IPS-11a (cell line): ENCODE measurements around the gene SSTR3.
"Not testable (repeated sequence)": the region's sequence is repeated elsewhere in the genome, so short reads cannot be mapped to it uniquely, and the experiment has no call there.

Experiments
- H3K4me3 ChIP-seq: one replicate; pipeline ENCODE4 v1.5.1; 2013; ENCODE audit warnings: low read depth, low read length, control low read depth

SSTR3 gene

GRCh38 chr22:37183432-37184379 lies 28.6 kb downstream of the SSTR3 start:
- no peak overlapping the region for H3K4me3 ChIP-seq

DNA sequence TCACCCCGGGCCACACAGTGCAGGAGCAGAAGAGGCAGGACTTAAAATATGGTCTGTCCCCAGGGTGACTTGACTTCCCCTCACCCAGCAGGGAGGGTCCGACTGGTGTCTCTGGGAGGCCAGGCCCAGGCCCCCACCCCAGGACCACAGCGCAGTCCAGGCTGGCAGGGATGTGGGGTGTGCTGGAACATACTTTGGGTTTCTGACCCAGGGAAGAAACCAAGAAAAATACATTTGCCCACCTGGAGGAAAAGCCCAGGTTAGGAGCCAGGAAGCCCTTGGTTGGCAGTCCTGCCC lies 29.4 kb downstream of the SSTR3 start:
- H3K4me3 ChIP-seq = no peak overlapping the region

DNA sequence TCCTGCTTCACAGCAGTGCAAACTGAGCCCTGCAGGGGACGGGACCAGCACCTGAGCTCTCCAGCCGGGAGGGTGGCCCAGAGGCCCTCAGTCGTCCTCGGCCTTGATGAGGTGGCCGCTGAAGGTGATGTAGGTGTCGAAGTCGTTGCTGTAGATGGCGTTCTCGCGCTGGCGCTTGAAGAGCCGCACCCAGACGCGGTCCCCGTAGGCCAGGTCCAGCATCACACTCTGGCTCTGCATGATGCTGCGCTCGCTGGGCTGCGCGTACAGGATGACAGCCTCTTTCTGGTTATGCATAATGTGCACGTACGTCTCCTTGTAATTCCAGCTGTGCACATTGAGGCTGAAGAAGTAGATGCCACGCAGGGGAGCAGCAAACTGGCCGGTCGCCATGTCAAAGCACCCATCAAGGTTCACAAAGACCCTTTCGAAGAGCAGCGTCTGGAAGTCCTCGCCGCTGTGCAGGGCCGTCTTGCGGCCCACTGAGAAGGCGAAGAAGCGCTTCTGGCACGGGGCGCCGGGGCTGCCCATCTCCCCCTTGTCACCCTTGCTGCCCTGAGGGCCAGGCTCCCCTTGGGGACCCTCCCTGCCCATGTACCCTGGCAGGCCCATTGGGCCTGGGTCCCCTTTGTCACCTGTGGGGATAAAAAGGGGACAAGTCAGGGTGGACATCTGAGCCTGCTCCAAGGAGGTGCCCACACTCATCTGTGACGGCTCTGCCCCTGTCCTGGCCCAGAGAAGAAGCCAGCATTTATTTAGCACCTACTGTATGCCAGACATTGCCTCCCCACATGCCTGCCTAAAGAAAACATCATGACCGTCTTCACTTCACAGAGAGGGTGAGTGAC lies 30.0 kb downstream of the SSTR3 start:
- H3K4me3 ChIP-seq = no peak overlapping the region

GRCh38 chr22:37181681-37182080 lies 30.6 kb downstream of the SSTR3 start:
- no peak overlapping the region for H3K4me3 ChIP-seq

DNA sequence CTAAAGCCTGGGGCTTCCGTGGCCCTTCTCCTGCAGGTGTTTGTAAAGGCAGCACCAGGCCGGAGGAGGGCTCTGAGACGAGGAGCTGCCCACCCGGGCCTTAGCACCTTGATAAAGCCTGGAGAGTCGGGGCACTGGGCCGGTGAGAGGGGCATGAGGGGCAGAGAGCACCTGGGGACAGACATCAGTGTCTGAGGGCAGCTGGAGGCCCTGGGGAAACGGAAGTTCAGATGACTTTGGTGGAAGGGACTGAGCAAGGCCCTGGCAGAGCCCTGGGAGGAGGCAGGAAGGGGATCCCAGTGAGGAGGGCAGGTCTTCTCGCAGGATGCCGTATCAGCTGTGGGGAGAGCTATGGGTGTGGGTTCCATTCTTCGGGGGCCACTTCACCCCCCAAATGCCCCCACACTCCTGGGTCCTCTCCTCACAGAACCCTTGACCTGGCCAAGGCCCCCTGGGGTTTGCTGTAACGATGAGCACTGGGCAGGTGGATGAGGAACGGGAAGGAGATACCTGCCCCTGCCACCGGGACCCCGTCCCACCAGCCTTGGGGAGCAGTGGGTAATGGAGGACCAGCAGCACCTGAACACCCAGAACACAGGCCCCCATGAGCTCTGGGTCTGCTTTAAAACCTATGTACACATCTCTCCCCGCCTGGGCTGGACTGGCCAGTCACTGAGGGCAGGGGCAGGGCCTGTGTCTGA lies 31.6 kb downstream of the SSTR3 start:
- no peak overlapping the region for H3K4me3 ChIP-seq

GRCh38 chr22:37179622-37180420 lies 32.5 kb downstream of the SSTR3 start:
- no peak overlapping the region for H3K4me3 ChIP-seq

GRCh38 chr22:37179126-37179470 lies 33.2 kb downstream of the SSTR3 start:
- H3K4me3 ChIP-seq = no peak overlapping the region

- no peak overlapping the region for H3K4me3 ChIP-seq
These were observed 33.7 kb downstream of the SSTR3 start for GRCh38 chr22:37178350-37179125.

DNA sequence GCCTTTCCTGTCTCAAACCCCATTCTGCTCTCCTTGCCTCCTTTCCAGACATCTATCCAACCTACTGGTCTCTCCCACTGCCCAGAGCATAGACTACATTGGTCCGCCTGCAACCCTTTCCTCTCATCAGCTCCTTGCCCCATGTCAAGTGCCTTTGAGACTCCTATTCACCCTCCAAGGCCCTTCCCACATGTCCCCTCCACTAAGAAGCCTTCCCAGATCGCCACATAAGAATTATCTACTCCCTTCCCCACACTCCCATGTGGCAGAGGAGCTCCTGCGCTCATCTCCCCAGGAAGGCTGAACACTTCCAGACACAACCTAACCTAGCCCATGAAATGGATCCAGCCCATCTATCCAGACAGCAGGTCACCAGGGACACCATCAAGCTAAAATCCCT lies 34.5 kb downstream of the SSTR3 start:
- H3K4me3 ChIP-seq = no peak overlapping the region

DNA sequence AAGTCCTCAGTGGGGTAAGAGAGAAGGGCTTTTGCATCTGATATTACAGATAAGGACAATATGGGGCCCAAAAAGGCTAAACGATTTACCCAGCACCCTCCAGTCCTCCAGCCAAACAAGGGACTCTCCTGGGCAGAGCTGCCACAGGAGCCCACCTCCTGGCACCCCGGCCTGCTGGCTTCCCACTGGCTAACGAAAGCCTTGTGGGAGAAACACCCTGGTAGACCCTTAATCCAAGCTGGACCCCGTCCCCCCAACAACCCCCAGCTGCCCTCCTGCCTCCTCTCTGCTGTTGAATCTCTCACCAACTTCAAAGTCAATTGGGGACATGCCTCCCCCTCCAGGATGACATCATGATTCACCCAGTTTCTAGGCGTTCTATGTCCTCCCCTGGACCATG lies 35.1 kb downstream of the SSTR3 start:
- H3K4me3 ChIP-seq = no peak overlapping the region

GRCh38 chr22:37176464-37177061 lies 35.7 kb downstream of the SSTR3 start:
- H3K4me3 ChIP-seq = no peak overlapping the region

- H3K4me3 ChIP-seq = no peak overlapping the region
These were observed 36.6 kb downstream of the SSTR3 start for GRCh38 chr22:37175414-37176281.

- H3K4me3 ChIP-seq = no peak overlapping the region
These were observed 37.3 kb downstream of the SSTR3 start for GRCh38 chr22:37174964-37175363.

GRCh38 chr22:37173709-37174108 lies 38.6 kb downstream of the SSTR3 start:
- H3K4me3 ChIP-seq = no peak overlapping the region

GRCh38 chr22:37172266-37173245 lies 39.7 kb downstream of the SSTR3 start:
- no peak overlapping the region for H3K4me3 ChIP-seq

DNA sequence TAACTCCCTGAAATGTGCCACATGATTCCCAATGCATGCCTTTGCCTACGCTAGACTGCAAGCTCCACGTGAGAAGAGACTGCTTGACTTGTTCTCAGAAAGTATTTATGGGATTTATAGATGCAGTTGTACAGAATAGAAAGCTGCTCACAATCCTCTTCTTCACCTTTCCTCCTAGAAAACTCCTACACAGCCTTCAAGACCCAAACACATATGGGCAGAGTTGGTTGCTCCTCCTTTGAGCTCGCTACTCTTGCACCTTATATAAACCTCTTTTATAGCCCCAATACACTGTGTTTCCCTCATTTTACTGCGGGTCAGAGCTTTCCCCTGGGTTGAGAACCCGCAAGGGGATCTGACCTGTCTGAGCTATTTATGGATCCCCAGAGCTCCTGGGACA lies 40.6 kb downstream of the SSTR3 start:
- H3K4me3 ChIP-seq = no peak overlapping the region

- H3K4me3 ChIP-seq = not testable (repeated sequence)
These were observed 41.4 kb downstream of the SSTR3 start for GRCh38 chr22:37170689-37171405.
